ENCODE data around the gene KCND2.
"Not testable (repeated sequence)": the region's sequence is repeated elsewhere in the genome, so short reads cannot be mapped to it uniquely, and the experiment has no call there.

The KCND2 gene

GRCh38 chr7:120662291-120662690 lies 389.3 kb downstream of the KCND2 start:
- no peaks in the 10 kb centered on the region for H4K20me1 ChIP-seq
- no peak overlapping the region for H3K4me3 ChIP-seq

DNA sequence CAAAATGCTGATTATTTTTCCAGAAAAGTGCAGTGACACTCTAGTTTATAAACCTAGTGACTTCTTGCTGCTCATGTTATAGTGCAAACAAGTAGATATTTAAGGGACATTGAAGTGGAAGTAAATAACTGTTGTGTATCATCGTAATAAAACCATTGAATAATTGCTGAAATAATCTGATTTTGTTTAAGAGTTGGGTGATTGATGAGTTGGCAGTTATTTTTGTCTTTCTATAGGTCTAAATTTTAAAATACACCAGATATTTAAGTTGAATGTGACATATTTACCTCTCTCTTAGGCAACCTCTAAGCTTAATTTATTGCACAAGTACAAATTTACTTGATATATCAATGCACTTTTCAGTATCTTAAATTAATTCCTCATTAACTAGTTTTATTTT lies 392.1 kb downstream of the KCND2 start:
- Histone ChIP-seq H3K4me3 (no peak overlapping the region), H4K20me1 (no peaks in the 10 kb centered on the region), H3K9me3 (no peaks in the 10 kb centered on the region), H3K36me3 (no peaks in the 10 kb centered on the region), H3K4me2 (no peak overlapping the region), H3K27ac (no peak overlapping the region), H3K9ac (no peak overlapping the region), H3K27me3 (no peaks in the 10 kb centered on the region), H3K4me1 (no peaks in the 10 kb centered on the region)
- TF ChIP-seq Cebpa-rat (IDR thresholded peaks at IDR 0.05) = no peak

More at GRCh38 chr7:120662291-120662690, 389.3 kb downstream of the KCND2 start:
- Histone ChIP-seq H3K9me3 (no peaks in the 10 kb centered on the region), H3K27me3 (no peaks in the 10 kb centered on the region), H3K27ac (no peak overlapping the region), H3K9ac (no peak overlapping the region), H3K36me3 (no peaks in the 10 kb centered on the region), H3K4me1 (no peaks in the 10 kb centered on the region), H3K4me2 (no peak overlapping the region)
- TF ChIP-seq Cebpa-rat (IDR thresholded peaks at IDR 0.05) = no peak

- no peak overlapping the region for H3K9ac ChIP-seq
- no peak overlapping the region for H3K4me2 ChIP-seq
- H3K36me3 ChIP-seq = no peaks in the 10 kb centered on the region
- H4K20me1 ChIP-seq = no peaks in the 10 kb centered on the region
- H3K9me3 ChIP-seq = no peaks in the 10 kb centered on the region
- no peak for TF ChIP-seq Cebpa-rat (IDR thresholded peaks at IDR 0.05)
- no peaks in the 10 kb centered on the region for H3K27me3 ChIP-seq
- no peaks in the 10 kb centered on the region for H3K4me1 ChIP-seq
- H3K27ac ChIP-seq = no peak overlapping the region
- no peak overlapping the region for H3K4me3 ChIP-seq
Observed at GRCh38 chr7:120675076-120675475, 402.1 kb downstream of the KCND2 start.

GRCh38 chr7:120677535-120677934 lies 404.6 kb downstream of the KCND2 start:
- Histone ChIP-seq H3K4me1 (peaks cover 10% of the 10 kb centered on the region), H3K9ac (no peak overlapping the region), H3K27me3 (no peaks in the 10 kb centered on the region), H3K27ac (no peak overlapping the region), H3K36me3 (no peaks in the 10 kb centered on the region), H3K4me3 (no peak overlapping the region), H3K9me3 (no peaks in the 10 kb centered on the region), H4K20me1 (no peaks in the 10 kb centered on the region), H3K4me2 (no peak overlapping the region)
- TF ChIP-seq Cebpa-rat (IDR thresholded peaks at IDR 0.05) = no peak

DNA sequence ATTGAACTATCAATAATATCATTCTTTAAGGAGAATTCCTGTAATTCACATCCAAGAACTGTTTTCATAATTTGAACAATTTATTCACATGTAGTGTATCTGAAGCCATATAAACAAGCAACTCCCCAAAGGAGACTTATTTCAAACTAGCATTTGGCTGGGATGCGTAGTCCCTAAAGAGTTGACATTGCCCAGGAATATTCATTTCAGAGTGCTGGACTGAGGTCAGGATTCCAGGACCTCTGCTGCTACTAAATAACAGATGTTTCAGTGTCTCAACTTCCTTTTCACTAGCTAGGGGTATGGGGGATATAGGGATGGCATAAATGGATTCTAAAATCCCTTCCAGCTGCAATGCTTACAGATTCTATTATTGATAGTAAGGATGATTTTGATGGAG lies 408.0 kb downstream of the KCND2 start:
- H3K9me3 ChIP-seq = no peaks in the 10 kb centered on the region
- H3K4me1 ChIP-seq = peaks cover 10% of the 10 kb centered on the region
- no peak overlapping the region for H3K4me3 ChIP-seq
- H3K4me2 ChIP-seq = peak overlapping the region; percentile 60
- TF ChIP-seq Cebpa-rat (IDR thresholded peaks at IDR 0.05) = no peak
- H3K27ac ChIP-seq = no peak overlapping the region
- no peak overlapping the region for H3K9ac ChIP-seq
- H3K27me3 ChIP-seq = no peaks in the 10 kb centered on the region
- H3K36me3 ChIP-seq = no peaks in the 10 kb centered on the region
- no peaks in the 10 kb centered on the region for H4K20me1 ChIP-seq

- no peaks in the 10 kb centered on the region for H3K36me3 ChIP-seq
- H3K9me3 ChIP-seq = no peaks in the 10 kb centered on the region
- H4K20me1 ChIP-seq = no peaks in the 10 kb centered on the region
- H3K9ac ChIP-seq = no peak overlapping the region
- TF ChIP-seq Cebpa-rat (IDR thresholded peaks at IDR 0.05) = no peak
- peaks cover 10% of the 10 kb centered on the region for H3K4me1 ChIP-seq
- H3K4me2 ChIP-seq = no peak overlapping the region
- no peak overlapping the region for H3K4me3 ChIP-seq
- H3K27ac ChIP-seq = no peak overlapping the region
- no peaks in the 10 kb centered on the region for H3K27me3 ChIP-seq
Observed at GRCh38 chr7:120684463-120684862, 411.5 kb downstream of the KCND2 start.

DNA sequence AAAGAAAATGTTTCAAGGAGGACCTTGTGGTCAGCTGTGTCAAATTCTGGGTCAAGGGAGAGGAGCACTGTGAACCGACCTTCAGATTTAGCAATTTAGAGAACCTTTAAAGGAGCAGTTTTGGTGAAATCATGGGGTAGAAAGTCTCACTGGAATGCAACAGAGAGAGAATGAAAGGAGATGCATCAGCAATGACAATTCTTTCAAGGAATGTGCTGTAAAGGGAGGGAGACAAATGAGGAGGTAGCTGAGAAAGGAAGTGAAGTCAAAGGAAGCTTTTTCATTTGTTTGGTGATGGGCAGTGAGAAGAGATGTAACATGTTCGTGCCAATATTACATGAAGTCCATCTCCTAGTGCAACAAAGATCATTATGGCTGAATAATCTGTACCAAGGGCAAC lies 418.9 kb downstream of the KCND2 start:
- H3K4me2 ChIP-seq = no peak overlapping the region
- no peaks in the 10 kb centered on the region for H3K9me3 ChIP-seq
- no peaks in the 10 kb centered on the region for H3K27me3 ChIP-seq
- H3K9ac ChIP-seq = no peak overlapping the region
- no peaks in the 10 kb centered on the region for H4K20me1 ChIP-seq
- H3K36me3 ChIP-seq = no peaks in the 10 kb centered on the region
- no peak overlapping the region for H3K27ac ChIP-seq
- no peaks in the 10 kb centered on the region for H3K4me1 ChIP-seq
- no peak for TF ChIP-seq Cebpa-rat (IDR thresholded peaks at IDR 0.05)
- H3K4me3 ChIP-seq = no peak overlapping the region

GRCh38 chr7:120695848-120696247 lies 422.9 kb downstream of the KCND2 start:
- no peak overlapping the region for H3K27ac ChIP-seq
- TF ChIP-seq Cebpa-rat (IDR thresholded peaks at IDR 0.05) = no peak
- no peaks in the 10 kb centered on the region for H3K36me3 ChIP-seq
- no peak overlapping the region for H3K9ac ChIP-seq
- no peaks in the 10 kb centered on the region for H3K27me3 ChIP-seq
- no peak overlapping the region for H3K4me3 ChIP-seq
- H3K4me1 ChIP-seq = no peaks in the 10 kb centered on the region
- H4K20me1 ChIP-seq = no peaks in the 10 kb centered on the region
- no peaks in the 10 kb centered on the region for H3K9me3 ChIP-seq
- no peak overlapping the region for H3K4me2 ChIP-seq

- H3K27me3 ChIP-seq = no peaks in the 10 kb centered on the region
- H3K9me3 ChIP-seq = no peaks in the 10 kb centered on the region
- no peak for TF ChIP-seq Cebpa-rat (IDR thresholded peaks at IDR 0.05)
Observed at GRCh38 chr7:120700796-120701195, 427.8 kb downstream of the KCND2 start.

DNA sequence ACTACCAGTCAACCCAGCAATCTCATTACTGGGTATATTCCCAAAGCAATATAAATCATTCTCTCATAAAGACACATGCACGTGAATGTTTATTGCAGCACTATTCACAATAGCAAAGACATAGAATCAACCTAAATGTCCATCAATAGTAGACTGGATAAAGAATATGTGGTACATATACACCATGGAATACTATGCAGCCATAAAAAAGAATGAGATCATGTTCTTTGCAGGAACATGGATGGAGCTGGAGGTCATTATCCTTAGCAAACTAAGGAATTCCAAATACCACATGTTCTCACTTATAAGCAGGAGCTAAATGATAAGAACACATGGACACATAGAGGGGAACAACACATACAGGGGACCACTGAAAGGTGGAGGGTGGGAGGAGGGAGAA lies 429.4 kb downstream of the KCND2 start:
- H4K20me1 ChIP-seq, H3K9me3 ChIP-seq, H3K9ac ChIP-seq, H3K27ac ChIP-seq, H3K4me2 ChIP-seq, H3K4me3 ChIP-seq, H3K36me3 ChIP-seq, H3K27me3 ChIP-seq, H3K4me1 ChIP-seq: not testable (repeated sequence)

More at GRCh38 chr7:120700796-120701195, 427.8 kb downstream of the KCND2 start:
- H3K27ac ChIP-seq = no peak overlapping the region
- H3K4me1 ChIP-seq = no peaks in the 10 kb centered on the region
- no peak overlapping the region for H3K9ac ChIP-seq
- no peaks in the 10 kb centered on the region for H4K20me1 ChIP-seq
- no peaks in the 10 kb centered on the region for H3K36me3 ChIP-seq
- no peak overlapping the region for H3K4me2 ChIP-seq
- no peak overlapping the region for H3K4me3 ChIP-seq

DNA sequence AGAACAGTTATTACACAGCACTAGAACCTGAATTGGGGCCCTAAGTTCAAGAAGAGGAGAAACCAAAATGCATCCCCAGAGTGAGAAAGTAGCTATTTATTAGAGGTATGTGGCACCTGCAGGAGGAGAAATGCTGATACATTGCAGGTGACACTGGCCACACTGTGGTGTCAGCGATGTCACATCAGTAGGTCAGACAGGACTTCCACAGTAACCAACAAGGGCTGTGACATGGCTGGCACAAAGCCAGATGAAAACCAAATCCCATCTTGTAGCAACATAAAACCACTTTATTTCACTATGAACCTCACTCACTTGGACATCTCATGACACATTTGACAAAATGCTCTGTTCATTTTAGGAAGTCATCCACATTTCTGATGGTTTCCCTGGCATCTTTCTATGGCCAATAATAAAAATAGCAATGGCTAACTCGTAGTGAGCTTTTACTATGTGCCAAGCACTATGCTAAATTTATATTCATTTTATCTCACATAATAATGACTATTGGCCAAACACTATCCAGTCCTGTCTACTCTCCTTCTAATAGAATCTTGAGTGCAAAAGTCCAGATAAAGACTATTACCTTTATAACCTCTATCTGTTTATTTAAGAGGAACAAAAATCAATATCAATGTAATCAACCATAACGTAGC lies 430.7 kb downstream of the KCND2 start:
- no peak overlapping the region for H3K4me2 ChIP-seq
- no peak for TF ChIP-seq Cebpa-rat (IDR thresholded peaks at IDR 0.05)
- no peak overlapping the region for H3K4me3 ChIP-seq
- no peaks in the 10 kb centered on the region for H3K4me1 ChIP-seq
- H4K20me1 ChIP-seq = no peaks in the 10 kb centered on the region
- H3K9me3 ChIP-seq = no peaks in the 10 kb centered on the region
- H3K27ac ChIP-seq = no peak overlapping the region
- H3K9ac ChIP-seq = no peak overlapping the region
- H3K27me3 ChIP-seq = no peaks in the 10 kb centered on the region
- H3K36me3 ChIP-seq = no peaks in the 10 kb centered on the region
